ENCODE results near the gene NOC4L.
"Not testable (repeated sequence)": the region's sequence is repeated elsewhere in the genome, so short reads cannot be mapped to it uniquely, and the experiment has no call there.

Gene NOC4L

DNA sequence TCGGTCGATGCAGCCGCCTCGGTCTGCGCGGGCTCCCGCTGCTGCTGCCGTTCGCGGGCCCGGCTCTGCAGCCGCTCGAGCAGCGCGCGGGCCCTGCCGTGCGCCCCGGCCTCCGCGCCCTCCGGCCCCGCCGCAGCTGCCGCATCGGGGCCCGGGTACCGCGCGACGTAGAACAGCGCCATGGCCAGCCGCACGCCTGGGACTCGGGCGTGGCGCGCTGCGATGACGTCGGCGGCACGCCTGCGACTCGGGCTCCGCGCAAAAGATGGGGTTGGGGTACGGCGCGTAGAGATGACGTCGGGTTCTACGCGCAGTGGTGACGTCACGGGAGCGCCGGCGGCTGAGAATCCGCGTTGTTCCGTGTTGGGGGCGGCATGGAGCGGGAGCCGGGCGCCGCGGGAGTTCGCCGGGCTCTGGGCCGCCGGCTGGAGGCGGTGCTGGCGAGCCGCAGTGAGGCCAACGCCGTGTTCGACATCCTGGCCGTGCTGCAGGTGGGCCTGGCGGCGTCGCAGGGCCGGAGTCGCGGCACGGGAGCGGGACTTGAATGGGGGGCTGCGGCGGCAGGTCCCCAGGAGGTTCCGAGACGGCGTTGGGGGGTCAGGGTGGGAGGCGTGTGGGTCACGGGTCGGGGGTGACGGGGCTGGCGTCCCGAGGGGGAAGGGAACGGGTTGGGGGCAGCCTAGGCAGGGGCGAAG lies at the start of gene NOC4L, which contains the start of gene DDX51:
NOC4L (plus strand) TSS at position 343 of the 695 bp plus-strand sequence; CDS start at position 375, 32 bp downstream.
DDX51 (minus strand) TSS at position 205 of the 695 bp plus-strand sequence; CDS start at position 182, 23 bp downstream.
- peak; percentile 93 for DNase-seq (ENCODE audit: low read depth, low spot score)

GRCh38 chr12:132095520-132096409 lies 48.5 kb upstream of the NOC4L start:
- DNase-seq (ENCODE audit: low read depth, low spot score) = no peak

DNA sequence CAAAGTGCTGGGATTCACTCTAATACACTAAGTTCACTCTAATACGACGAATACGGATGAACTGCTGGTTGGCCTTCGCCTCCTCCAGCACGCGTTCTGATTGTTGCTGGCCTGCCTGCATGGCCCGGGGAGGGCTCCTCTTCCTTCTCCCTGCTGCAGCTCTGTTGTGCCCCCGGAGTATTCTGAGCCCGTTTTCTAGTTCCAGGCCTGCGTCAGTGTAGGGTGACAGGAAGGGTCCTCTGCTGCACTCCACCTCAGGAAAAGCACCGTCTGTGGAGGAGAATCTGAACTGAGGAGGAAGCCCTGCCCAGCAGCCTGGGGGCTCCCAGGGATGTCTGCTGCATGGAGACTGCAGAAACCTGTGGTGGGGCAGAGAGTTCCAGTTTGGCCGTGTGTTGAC lies 44.5 kb upstream of the NOC4L start:
- DNase-seq (ENCODE audit: low read depth, low spot score) = no peak

GRCh38 chr12:132100306-132101065 lies 43.8 kb upstream of the NOC4L start:
- no peak for DNase-seq (ENCODE audit: low read depth, low spot score)

DNA sequence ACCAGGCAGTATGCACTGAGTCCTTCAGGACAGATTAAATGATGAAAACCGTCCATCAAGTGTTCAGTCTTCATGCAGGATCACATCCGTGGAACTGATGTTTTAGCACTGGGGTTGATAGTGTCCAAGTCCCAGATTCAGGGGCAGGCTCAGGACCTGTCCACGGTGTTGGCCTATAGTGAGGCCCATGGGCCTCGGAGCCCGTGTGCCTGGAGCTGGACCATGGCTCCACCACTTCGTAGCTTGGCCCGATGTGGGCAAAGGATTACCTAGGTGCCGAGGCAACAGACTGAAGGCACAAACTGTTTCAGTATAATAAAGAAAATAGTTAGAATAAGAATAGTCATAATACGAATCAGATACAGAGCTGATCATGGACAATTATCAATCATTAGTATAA lies 42.0 kb upstream of the NOC4L start:
- DNase-seq (ENCODE audit: low read depth, low spot score) = no peak

DNA sequence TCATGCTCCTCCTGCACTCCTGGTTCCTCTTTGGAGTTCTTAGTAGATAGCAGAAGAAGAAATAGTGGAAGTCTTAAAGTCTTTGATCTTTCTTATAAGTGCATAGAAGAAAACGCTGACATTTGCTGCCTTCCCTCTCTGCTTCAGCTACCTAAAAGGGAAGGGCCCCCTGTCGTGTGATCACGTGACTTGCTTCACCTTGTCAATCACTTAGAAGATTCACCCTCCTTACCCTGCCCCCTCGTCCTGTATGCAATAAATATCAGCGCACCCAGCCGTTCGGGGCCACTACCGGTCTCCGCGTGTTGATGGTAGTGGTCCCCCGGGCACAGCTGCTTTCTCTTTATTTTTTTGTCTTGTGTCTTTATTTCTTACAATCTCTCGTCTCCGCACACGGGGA lies 41.2 kb upstream of the NOC4L start:
- DNase-seq (ENCODE audit: low read depth, low spot score) = not testable (repeated sequence)

GRCh38 chr12:132103542-132104308 lies 40.5 kb upstream of the NOC4L start:
- DNase-seq (ENCODE audit: low read depth, low spot score) = no peak

- no peak for DNase-seq (ENCODE audit: low read depth, low spot score)
Measured at GRCh38 chr12:132105467-132105866, 38.8 kb upstream of the NOC4L start.

DNA sequence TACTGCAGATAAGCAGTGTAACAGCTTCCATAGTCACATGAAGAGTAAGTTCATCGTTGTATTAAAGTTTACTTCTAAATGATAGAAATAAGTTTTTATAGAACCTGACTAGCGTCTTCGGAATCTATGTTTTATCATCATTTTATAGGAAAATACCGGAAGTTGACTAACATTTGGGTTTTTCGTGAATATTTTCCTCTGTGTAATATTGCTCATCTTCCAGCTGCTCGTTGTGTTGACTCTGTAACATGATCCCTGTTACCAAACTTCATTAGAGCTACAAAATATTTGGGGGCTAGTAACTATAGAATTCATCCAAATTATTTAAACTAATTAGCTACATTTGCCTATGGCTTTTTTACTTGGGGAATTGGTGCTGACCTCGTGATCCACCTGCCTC lies 37.3 kb upstream of the NOC4L start:
- DNase-seq (ENCODE audit: low read depth, low spot score) = no peak

DNA sequence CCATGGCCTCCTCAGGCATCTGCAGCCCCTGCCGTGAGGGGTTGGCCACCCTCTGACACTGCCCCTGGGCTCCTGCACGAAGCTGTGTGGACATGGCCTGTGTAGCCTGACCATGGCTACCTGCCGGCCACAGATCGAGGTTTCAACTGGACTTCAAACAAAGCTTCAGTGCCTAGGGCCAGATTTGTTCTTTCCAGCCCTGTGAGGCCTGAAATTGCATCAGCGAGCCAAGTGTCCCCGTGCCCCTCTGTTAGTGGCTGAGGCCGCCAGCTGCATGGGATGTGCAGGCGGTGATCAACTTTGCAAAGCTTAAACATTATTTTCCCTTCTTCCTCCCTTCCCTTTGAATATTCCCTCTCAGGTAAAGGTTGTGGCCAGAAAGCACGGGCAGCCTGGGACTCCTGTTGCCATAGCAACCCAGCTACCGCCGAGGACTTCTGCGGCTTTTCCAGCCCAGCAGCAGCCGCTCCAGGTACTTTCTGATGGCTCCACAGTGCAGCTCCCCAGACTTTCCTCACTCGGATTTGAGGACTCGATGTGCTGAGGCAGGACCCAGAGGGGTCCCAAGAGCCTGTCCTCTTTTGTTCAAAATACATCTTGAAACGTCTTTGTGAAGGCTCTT lies 35.9 kb upstream of the NOC4L start:
- no peak for DNase-seq (ENCODE audit: low read depth, low spot score)

- no peak for DNase-seq (ENCODE audit: low read depth, low spot score)
Measured at GRCh38 chr12:132109741-132110140, 34.5 kb upstream of the NOC4L start.

- DNase-seq (ENCODE audit: low read depth, low spot score) = no peak
Measured at GRCh38 chr12:132110677-132111076, 33.6 kb upstream of the NOC4L start.

GRCh38 chr12:132111654-132112304 lies 32.5 kb upstream of the NOC4L start:
- DNase-seq (ENCODE audit: low read depth, low spot score) = no peak

DNA sequence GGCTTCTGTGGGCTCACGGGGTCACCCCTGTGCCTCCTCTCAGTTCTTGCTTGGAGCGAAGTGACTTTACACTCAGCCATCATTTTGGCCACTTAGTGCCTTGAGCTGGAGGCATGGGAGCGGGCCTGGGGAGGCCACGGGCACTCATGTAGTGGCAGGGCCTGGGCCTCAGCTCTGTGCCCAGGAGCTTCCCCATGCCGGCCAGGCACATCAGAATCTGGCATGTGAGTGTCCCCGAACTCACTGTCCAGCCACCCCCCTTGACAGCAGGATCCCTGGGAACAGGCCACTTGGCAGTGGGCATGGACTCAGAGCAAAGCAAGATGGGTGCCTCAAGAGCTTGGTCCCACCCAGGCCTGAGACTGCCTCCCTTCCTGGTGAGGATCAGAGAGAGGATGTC lies 29.6 kb upstream of the NOC4L start:
- DNase-seq (ENCODE audit: low read depth, low spot score) = no peak

- DNase-seq (ENCODE audit: low read depth, low spot score) = no peak
Measured at GRCh38 chr12:132115500-132115899, 28.8 kb upstream of the NOC4L start.

DNA sequence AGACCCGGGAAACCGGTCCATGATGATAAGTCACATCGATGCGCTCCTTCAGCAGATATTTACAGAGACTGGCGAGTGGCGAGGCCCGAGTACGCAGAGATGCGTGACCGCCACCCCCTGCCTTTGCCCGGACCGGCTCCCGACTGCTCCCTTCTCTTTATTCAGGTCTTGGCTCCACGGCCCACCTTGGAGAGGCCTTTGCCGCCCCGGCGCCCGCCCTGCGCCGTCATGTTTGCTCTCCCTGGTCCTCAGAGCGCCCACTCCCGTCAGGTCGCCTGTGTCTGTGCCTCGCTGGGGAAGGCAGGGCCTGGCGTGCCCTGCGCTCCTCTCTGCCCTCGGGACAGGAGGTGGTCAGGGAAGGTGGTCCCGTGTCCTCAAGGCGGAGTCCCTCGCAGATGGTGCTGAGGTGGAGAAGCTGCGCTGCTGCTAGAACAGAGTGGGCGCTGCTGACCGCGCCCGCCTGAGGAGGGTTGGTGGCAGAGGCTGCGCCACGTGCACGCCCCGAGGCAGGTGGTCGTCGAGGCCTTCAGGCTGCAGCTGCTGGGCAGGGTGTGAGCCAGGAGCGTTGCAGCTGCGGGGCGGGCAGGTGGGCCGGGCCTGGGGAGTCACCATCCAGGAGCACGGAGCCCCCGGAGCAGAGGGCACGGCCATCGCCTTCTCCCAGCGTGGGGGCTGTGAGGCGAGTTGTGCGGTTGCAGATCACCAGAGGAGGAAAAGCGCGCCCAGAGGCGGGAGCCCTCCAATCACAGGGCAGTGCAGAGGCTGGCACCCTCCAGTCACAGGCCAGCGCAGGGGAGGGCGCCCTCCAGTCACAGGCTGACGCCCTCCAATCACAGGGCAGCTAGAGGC lies 27.3 kb upstream of the NOC4L start:
- DNase-seq (ENCODE audit: low read depth, low spot score) = no peak

DNA sequence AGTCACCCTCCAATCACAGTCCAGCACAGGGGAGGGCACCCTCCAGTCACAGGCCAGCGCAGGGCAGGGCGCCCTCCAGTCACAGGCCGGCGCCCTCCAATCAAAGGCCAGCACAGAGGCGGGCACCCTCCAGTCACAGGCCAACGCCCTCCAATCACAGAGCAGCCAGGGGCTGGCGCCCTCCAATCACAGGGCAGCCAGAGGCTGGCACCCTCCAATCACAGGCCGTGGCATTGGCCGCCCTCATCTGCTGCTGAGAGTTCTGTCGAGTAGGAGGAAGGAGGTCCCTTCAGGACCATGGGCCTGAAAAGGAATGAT lies 26.7 kb upstream of the NOC4L start:
- no peak for DNase-seq (ENCODE audit: low read depth, low spot score)

DNA sequence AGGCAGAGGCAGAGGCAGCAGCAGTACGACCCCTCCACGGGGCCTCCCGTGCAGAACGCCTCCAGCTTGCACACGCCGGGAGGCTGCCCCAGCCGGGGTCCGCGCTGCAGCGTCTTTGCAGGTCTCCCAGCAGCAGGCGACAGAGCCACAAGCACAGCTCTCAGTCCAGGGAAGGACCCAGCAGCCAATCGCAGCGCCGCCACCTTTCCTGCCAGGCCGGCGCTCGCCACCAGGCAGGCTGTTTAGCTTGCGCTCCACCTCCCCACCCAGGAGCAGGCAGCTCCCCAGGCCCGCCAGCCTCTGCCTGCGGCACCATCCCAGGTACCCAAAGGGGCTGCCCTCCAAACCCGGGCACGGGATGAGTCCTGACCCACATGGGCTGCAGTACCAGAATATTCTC lies 25.4 kb upstream of the NOC4L start:
- DNase-seq (ENCODE audit: low read depth, low spot score) = no peak

- no peak for DNase-seq (ENCODE audit: low read depth, low spot score)
Measured at GRCh38 chr12:132121283-132121682, 23.0 kb upstream of the NOC4L start.
